HFF-Myc (cell line): ENCODE results near the gene FAF1.
"Not testable (repeated sequence)": the region's sequence is repeated elsewhere in the genome, so short reads cannot be mapped to it uniquely, and the experiment has no call there.

ENCODE experiments used
- DNase-seq: peaks from one replicate; pipeline ENCODE4 v3.0.0-alpha.2; 2011; ENCODE audit warnings: low read depth; ENCODE audit errors: extremely low read depth
- H3K4me3 ChIP-seq: replicated peaks from 2 replicates; pipeline ENCODE4 v1.5.1; 2011; ENCODE audit warnings: low read depth, mild to moderate bottlenecking, control low read depth, low read length
- TF ChIP-seq, protein P1 (sequence below): IDR thresholded peaks from 2 replicates; pipeline ENCODE4 v1.5.1; 2012; ENCODE audit warnings: mild to moderate bottlenecking, low read depth, low read length, control low read depth; ENCODE audit errors: missing control alignments

The FAF1 gene

DNA sequence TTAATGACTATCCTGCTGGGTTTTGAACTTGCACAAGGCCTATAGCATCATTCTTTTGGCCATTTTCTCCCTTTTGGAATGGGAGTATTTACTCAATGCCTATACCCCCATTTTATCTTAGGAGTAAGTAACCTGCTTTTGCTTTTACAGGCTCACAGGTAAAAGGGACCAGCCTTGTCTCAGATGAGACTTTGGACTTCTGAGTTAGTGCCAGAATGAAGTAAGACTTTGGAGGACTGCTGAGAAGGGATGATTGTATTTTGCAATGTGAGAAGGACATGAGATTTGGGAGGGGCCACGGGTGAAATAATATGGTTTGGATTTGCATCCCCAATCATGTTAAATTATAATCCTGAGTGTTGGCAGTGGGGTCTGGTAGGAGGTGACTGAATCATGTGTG is 212.7 kb downstream of the FAF1 start:
- H3K4me3 ChIP-seq = no peak overlapping the region
- DNase-seq = no peak
- TF ChIP-seq, protein P1, sequence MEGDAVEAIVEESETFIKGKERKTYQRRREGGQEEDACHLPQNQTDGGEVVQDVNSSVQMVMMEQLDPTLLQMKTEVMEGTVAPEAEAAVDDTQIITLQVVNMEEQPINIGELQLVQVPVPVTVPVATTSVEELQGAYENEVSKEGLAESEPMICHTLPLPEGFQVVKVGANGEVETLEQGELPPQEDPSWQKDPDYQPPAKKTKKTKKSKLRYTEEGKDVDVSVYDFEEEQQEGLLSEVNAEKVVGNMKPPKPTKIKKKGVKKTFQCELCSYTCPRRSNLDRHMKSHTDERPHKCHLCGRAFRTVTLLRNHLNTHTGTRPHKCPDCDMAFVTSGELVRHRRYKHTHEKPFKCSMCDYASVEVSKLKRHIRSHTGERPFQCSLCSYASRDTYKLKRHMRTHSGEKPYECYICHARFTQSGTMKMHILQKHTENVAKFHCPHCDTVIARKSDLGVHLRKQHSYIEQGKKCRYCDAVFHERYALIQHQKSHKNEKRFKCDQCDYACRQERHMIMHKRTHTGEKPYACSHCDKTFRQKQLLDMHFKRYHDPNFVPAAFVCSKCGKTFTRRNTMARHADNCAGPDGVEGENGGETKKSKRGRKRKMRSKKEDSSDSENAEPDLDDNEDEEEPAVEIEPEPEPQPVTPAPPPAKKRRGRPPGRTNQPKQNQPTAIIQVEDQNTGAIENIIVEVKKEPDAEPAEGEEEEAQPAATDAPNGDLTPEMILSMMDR = no peak

DNA sequence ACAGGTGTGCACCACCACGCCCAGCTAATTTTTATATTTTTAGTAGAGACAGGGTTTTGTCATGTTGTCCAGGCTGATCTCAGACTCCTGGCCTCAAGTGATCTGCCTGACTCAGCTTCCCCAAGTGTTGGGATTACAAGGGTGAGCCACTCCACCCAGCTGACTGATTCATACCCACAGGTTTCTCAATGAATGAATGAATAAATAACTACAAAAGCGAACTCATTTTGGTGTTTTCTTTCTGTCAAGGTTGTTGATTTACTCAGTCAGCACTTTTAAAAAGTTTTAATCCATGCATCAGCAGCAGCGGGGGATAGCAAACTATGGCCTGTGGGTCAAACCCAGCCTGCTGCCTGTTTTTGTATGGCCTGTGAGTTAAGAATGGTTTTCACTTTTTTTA is 217.5 kb downstream of the FAF1 start:
- H3K4me3 ChIP-seq = no peak overlapping the region
- TF ChIP-seq, protein P1 = no peak
- DNase-seq = no peak

DNA sequence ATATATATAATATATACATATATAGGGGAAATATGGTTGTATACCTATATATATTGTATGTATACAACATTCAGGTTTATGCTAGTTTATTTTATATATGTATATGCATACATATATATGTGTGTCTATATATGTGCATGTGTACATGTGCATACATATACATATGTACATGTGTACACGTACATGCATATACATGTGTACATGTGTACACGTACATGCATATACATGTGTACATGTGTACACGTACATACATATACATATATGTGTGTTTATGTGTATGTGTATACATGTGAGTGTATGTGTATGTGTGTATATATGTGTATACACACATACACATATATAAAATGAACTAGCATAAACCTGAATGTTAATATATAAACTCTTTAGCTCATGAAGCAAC is 220.9 kb downstream of the FAF1 start:
- DNase-seq = no peak
- TF ChIP-seq, protein P1 = no peak
- no peak overlapping the region for H3K4me3 ChIP-seq

DNA sequence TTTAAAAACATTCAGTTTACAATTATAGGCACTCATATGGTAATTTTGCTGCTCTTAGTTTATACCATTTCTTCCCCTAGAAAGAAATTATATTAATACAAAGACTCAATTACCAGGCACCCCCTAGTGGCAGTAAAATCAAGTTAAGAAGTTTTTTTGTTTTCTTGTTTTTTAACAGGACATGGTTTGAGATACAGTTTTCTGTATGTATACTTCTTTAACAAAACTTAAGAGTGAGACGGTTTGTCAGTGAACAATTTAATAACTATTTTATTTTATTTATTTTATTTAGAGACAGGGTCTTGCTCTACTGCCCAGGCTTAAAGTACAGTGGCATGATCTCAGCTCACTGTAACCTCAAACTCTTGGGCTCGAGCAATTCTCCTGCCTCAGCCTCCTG is 224.6 kb downstream of the FAF1 start:
- DNase-seq = no peak
- H3K4me3 ChIP-seq = no peak overlapping the region
- TF ChIP-seq, protein P1 = peak; percentile 26

DNA sequence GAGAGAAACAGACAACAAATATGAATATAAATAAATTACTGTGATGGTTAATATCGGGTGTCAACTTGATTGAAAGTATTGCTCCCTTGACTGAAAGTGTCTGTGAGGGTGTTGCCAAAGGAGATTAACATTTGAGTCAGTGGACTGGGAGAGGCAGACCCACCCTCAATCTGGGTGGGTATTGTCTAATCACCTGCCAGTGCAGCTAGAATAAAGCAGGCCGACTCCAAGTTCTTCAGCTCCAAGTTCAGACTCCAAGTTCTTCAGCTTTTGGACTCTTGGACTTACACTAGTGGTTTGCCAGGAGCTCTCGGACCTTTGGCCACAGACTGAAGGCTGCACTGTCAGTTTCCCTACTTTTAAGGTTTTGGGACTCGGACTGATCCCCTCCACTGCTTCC is 232.5 kb downstream of the FAF1 start:
- not testable (repeated sequence) for H3K4me3 ChIP-seq, DNase-seq

DNA sequence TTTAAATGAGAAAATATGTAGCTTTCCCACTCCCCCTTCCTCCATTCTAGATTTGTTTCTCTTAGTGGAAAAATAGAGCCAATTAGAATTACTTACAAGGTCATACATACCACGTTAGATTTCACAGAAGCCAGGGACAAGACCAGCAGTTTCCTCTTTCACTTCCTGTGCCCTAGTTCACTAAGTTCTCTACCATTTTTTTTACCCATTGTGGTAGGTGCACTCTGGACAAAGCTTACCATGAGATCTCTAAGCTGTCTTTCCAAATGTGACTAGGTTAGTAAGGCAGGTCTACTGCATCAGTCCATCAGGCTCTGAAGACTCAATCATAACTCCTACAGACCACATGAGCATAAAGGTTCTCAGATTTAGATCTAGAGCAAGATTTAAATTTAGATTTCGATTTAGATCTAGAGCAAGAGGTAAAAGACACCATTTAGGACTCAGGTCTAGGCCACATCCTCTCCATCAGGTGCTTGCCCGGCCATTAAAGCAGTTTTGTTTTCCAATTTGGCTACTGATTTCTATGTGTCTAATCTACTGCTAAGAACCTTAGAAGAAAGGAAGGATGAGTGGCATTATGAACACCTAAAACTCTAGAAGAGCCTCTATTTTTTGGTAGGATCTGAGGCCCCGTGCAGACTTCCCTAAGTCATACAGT is 235.3 kb downstream of the FAF1 start:
- H3K4me3 ChIP-seq = no peak overlapping the region
- TF ChIP-seq, protein P1 = no peak
- no peak for DNase-seq

DNA sequence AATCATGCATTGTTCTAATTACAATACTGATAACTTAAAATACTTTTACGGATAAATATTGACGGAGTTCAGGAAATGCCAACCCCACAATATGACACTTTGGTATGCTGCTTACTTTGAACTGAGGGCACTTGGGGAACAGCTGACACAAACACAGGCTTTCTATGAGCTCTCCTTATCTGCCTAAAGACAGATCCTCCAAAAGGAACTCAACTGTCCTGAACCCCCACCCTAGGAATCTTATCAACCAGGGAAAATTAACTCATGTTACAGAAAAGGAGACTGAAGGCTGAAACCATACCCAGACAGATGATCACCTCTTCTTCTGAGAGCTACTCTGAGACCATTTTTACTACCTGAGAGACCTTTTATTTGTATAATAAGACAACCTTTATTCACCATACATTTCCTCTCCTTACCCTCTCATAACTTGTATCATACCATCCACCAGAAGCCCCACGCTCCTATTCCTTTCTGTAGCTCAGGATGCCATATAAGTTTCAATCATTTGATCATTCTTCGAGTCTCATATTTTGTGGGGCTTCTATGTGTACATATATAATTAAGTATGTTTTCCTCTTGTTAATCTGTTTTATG is 239.5 kb downstream of the FAF1 start:
- TF ChIP-seq, protein P1 = no peak
- DNase-seq = no peak
- H3K4me3 ChIP-seq = no peak overlapping the region
